ENCODE results near the gene SPIB. TPM values are rescaled to one million over a fixed set of nuclear protein-coding genes. Genes with fewer than 3 reads are reported as not detected.
A peak's percentile ranks its signal among the peaks of the same experiment; 100 is the strongest.

SPIB gene
- total RNA-seq, 1 donor from 2014 or later: not detected

- no peaks in the 10 kb centered on the region for H3K27me3 ChIP-seq (ENCODE audit: control insufficient read depth, insufficient read depth, low read length)
- TF ChIP-seq, protein P1, sequence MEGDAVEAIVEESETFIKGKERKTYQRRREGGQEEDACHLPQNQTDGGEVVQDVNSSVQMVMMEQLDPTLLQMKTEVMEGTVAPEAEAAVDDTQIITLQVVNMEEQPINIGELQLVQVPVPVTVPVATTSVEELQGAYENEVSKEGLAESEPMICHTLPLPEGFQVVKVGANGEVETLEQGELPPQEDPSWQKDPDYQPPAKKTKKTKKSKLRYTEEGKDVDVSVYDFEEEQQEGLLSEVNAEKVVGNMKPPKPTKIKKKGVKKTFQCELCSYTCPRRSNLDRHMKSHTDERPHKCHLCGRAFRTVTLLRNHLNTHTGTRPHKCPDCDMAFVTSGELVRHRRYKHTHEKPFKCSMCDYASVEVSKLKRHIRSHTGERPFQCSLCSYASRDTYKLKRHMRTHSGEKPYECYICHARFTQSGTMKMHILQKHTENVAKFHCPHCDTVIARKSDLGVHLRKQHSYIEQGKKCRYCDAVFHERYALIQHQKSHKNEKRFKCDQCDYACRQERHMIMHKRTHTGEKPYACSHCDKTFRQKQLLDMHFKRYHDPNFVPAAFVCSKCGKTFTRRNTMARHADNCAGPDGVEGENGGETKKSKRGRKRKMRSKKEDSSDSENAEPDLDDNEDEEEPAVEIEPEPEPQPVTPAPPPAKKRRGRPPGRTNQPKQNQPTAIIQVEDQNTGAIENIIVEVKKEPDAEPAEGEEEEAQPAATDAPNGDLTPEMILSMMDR (IDR thresholded peaks at IDR 0.05; ENCODE audit: insufficient read depth, low read length, poor library complexity, severe bottlenecking): no peak
- H3K36me3 ChIP-seq (ENCODE audit: control insufficient read depth, insufficient read depth, low read length): peaks cover 9% of the 10 kb centered on the region
- DNase-seq (ENCODE audit: low read depth): no peak
- no peak overlapping the region for H3K4me3 ChIP-seq (ENCODE audit: low read depth, low read length)
Observed at GRCh38 chr19:50381881-50382729, 36.6 kb upstream of the SPIB start.

DNA sequence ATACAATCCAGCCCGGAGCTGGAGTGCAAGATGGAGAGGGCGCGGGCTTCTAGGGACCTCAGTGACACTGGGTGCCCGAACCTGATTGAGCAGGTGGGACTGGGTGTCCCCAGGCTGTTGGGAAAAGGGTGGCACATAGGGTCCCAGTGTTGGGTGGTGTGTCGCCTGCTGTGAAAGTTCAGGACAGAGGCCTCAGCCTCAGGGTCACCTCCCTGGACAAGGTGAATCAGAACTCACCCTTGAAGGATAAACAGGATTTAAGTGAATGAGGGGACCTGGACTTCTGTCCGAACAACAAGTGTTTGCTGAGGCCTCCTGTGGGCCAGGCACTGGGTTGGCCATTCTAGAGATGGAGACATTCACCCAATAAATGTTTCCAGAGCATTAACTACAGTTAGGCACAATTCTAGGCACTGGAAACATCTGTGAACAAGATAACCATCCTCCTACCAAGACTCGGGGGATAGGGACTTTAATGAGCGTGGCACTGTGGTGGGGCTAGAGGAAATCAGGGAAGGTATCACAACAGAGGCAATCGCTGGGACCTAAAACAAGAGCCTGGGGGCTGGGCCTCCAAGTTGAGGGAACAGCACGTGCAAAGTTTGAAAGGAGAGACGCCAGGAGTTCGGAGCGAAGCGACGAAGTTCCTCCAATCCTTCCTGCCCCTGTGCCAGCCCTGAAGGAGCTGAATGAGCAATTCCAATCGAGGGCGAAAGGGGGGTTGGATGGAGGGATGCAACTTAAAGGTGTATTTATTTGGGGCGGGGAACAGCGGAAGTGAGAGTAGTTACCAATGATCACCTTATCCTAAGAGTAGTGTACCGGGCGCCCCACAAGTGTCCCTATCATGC is 35.5 kb upstream of the SPIB start:
- TF ChIP-seq, protein P1 (IDR thresholded peaks at IDR 0.05; ENCODE audit: insufficient read depth, low read length, poor library complexity, severe bottlenecking): no peak
- peaks cover 9% of the 10 kb centered on the region for H3K36me3 ChIP-seq (ENCODE audit: control insufficient read depth, insufficient read depth, low read length)
- DNase-seq (ENCODE audit: low read depth): no peak
- H3K4me3 ChIP-seq (ENCODE audit: low read depth, low read length): peak overlapping the region; percentile 32
- no peaks in the 10 kb centered on the region for H3K27me3 ChIP-seq (ENCODE audit: control insufficient read depth, insufficient read depth, low read length)

- H3K4me3 ChIP-seq (ENCODE audit: low read depth, low read length): peak within 1 kb of the TSS; percentile 75
- TF ChIP-seq, protein P1 (IDR thresholded peaks at IDR 0.05; ENCODE audit: insufficient read depth, low read length, poor library complexity, severe bottlenecking): no peak
- DNase-seq (ENCODE audit: low read depth): peak; percentile 81
- no peaks in the 10 kb centered on the region for H3K27me3 ChIP-seq (ENCODE audit: control insufficient read depth, insufficient read depth, low read length)
- H3K36me3 ChIP-seq (ENCODE audit: control insufficient read depth, insufficient read depth, low read length): peaks cover 7% of the 10 kb centered on the region
Observed at GRCh38 chr19:50383852-50384684, 34.7 kb upstream of the SPIB start, which contains the start of gene POLD1. TSS of gene POLD1 (plus strand) at chr19:50384347. CDS start at chr19:50398852, 14,505 bp downstream.

GRCh38 chr19:50384685-50385535 is 33.8 kb upstream of the SPIB start:
- Histone ChIP-seq H3K27me3 (ENCODE audit: control insufficient read depth, insufficient read depth, low read length) (no peaks in the 10 kb centered on the region), H3K4me3 (ENCODE audit: low read depth, low read length) (peak overlapping the region; percentile 75), H3K36me3 (ENCODE audit: control insufficient read depth, insufficient read depth, low read length) (peaks cover 6% of the 10 kb centered on the region)
- no peak for DNase-seq (ENCODE audit: low read depth)
- TF ChIP-seq, protein P1 (IDR thresholded peaks at IDR 0.05; ENCODE audit: insufficient read depth, low read length, poor library complexity, severe bottlenecking): no peak

Measured in kidney epithelial cell (primary cell).